GM21528 (cell line): Measurements from ENCODE around the gene MIB1.

Source experiments
- ATAC-seq: cut with Tn5 transposase; IDR thresholded peaks from one replicate; pipeline ENCODE4 v1.9.1; 2021; ENCODE audit warnings: mild to moderate bottlenecking, moderate library complexity; ENCODE audit not compliant: unreplicated experiment, low FRiP score

The MIB1 gene

GRCh38 chr18:21865043-21865442, 124.5 kb downstream of the MIB1 start:
- ATAC-seq = no peak

GRCh38 chr18:21868770-21869169, 128.2 kb downstream of the MIB1 start:
- no peak for ATAC-seq

GRCh38 chr18:21889570-21889969, 149.0 kb downstream of the MIB1 start:
- ATAC-seq = no peak

GRCh38 chr18:21894619-21895367, 154.2 kb downstream of the MIB1 start:
- ATAC-seq = no peak

- ATAC-seq = no peak
Observed at GRCh38 chr18:21896732-21897336, 156.2 kb downstream of the MIB1 start.

GRCh38 chr18:21897811-21898210, 157.2 kb downstream of the MIB1 start:
- ATAC-seq = no peak

- no peak for ATAC-seq
Observed at GRCh38 chr18:21900605-21901352, 160.2 kb downstream of the MIB1 start.

GRCh38 chr18:21901423-21901945, 160.9 kb downstream of the MIB1 start:
- ATAC-seq = no peak

- no peak for ATAC-seq
Observed at GRCh38 chr18:21903709-21904108, 163.1 kb downstream of the MIB1 start.

- ATAC-seq = no peak
Observed at GRCh38 chr18:21904856-21905255, 164.3 kb downstream of the MIB1 start.

- ATAC-seq = no peak
Observed at GRCh38 chr18:21907451-21907850, 166.9 kb downstream of the MIB1 start.

GRCh38 chr18:21908711-21909110, 168.1 kb downstream of the MIB1 start:
- no peak for ATAC-seq

- ATAC-seq = no peak
Observed at GRCh38 chr18:21910906-21911305, 170.3 kb downstream of the MIB1 start.

GRCh38 chr18:21911551-21911950, 171.0 kb downstream of the MIB1 start:
- ATAC-seq = no peak

GRCh38 chr18:21912339-21913239, 172.0 kb downstream of the MIB1 start:
- ATAC-seq = no peak

- ATAC-seq = no peak
Observed at GRCh38 chr18:21914739-21915319, 174.2 kb downstream of the MIB1 start.

GRCh38 chr18:21915546-21915945, 175.0 kb downstream of the MIB1 start:
- no peak for ATAC-seq

GRCh38 chr18:21916594-21916993, 176.0 kb downstream of the MIB1 start:
- no peak for ATAC-seq

- ATAC-seq = no peak
Observed at GRCh38 chr18:21918693-21919092, 178.1 kb downstream of the MIB1 start.
